Measurements from ENCODE around the gene ME3.

Gene ME3

GRCh38 chr11:86617502-86617901, 54.9 kb downstream of the ME3 start:
- no peak for DNase-seq

GRCh38 chr11:86615487-86615886, 56.9 kb downstream of the ME3 start:
- no peak for DNase-seq

- no peak for DNase-seq
Observed at GRCh38 chr11:86610559-86611341, 61.7 kb downstream of the ME3 start.

GRCh38 chr11:86608251-86608799, 64.1 kb downstream of the ME3 start:
- peak; percentile 87 for DNase-seq

GRCh38 chr11:86606836-86607481, 65.5 kb downstream of the ME3 start:
- no peak for DNase-seq

GRCh38 chr11:86606270-86606835, 66.1 kb downstream of the ME3 start:
- no peak for DNase-seq

GRCh38 chr11:86596861-86597586, 75.4 kb downstream of the ME3 start:
- peak; percentile 78 for DNase-seq

- DNase-seq = no peak
Observed at GRCh38 chr11:86595955-86596354, 76.5 kb downstream of the ME3 start.

GRCh38 chr11:86595451-86595850, 77.0 kb downstream of the ME3 start:
- no peak for DNase-seq

- DNase-seq = no peak
Observed at GRCh38 chr11:86594746-86595145, 77.7 kb downstream of the ME3 start.

GRCh38 chr11:86593833-86594232, 78.6 kb downstream of the ME3 start:
- no peak for DNase-seq

GRCh38 chr11:86592659-86593451, 79.6 kb downstream of the ME3 start:
- DNase-seq = no peak

GRCh38 chr11:86592047-86592591, 80.3 kb downstream of the ME3 start:
- DNase-seq = no peak

- no peak for DNase-seq
Observed at GRCh38 chr11:86591631-86592030, 80.8 kb downstream of the ME3 start.

- no peak for DNase-seq
Observed at GRCh38 chr11:86589856-86590589, 82.4 kb downstream of the ME3 start.

GRCh38 chr11:86589204-86589603, 83.2 kb downstream of the ME3 start:
- DNase-seq = no peak

GRCh38 chr11:86588566-86589090, 83.8 kb downstream of the ME3 start:
- no peak for DNase-seq

- no peak for DNase-seq
Observed at GRCh38 chr11:86587264-86588193, 84.9 kb downstream of the ME3 start.

- DNase-seq = no peak
Observed at GRCh38 chr11:86586307-86586706, 86.1 kb downstream of the ME3 start.

- DNase-seq = no peak
Observed at GRCh38 chr11:86582898-86583297, 89.5 kb downstream of the ME3 start.
